ENCODE results near the gene PLCZ1. TPM values are rescaled to one million over a fixed set of nuclear protein-coding genes. Genes with fewer than 3 reads are reported as not detected.
A peak's percentile ranks its signal among the peaks of the same experiment; 100 is the strongest.

PLCZ1 gene
- polyA plus RNA-seq, 3 donors: not detected

- Histone ChIP-seq H3K27me3 (ENCODE audit: control insufficient read depth in 2 of 2, insufficient read depth in 2 of 2, low read length in 2 of 2) (no peaks in the 10 kb centered on the region), H2AFZ (ENCODE audit: insufficient read depth, low read depth, low read length, poor library complexity, severe bottlenecking) (no peak overlapping the region), H3K9me3 (replicated peaks in 1 of 2; ENCODE audit: control insufficient read depth in 1 of 2, insufficient read depth in 1 of 2, low read length in 2 of 2) (peaks cover 0 to 5% of the 10 kb centered on the region in 2 donors), H3K79me2 (ENCODE audit: insufficient read depth, low read length) (no peaks in the 10 kb centered on the region), H3K36me3 (replicated peaks in 1 of 2; ENCODE audit: control insufficient read depth in 1 of 2, insufficient read depth in 2 of 2, low read length in 2 of 2) (no peaks in the 10 kb centered on the region), H3K9ac (ENCODE audit: insufficient read depth, low read length, poor library complexity, severe bottlenecking) (no peak overlapping the region), H3K4me1 (ENCODE audit: control insufficient read depth in 1 of 2, insufficient read depth in 2 of 2, low read length in 2 of 2) (no peaks in the 10 kb centered on the region), H3K4me3 (replicated peaks in 1 of 3; ENCODE audit: low read depth in 2 of 3, low read length in 3 of 3) (no peak overlapping the region), H3K27ac (ENCODE audit: low read depth in 1 of 2, low read length in 2 of 2) (no peak overlapping the region), H4K20me1 (ENCODE audit: insufficient read depth, low read length) (no peaks in the 10 kb centered on the region), H3K4me2 (replicated peaks; ENCODE audit: extremely low read depth, low read length, poor library complexity, severe bottlenecking) (no peak overlapping the region)
- TF ChIP-seq, protein P1, sequence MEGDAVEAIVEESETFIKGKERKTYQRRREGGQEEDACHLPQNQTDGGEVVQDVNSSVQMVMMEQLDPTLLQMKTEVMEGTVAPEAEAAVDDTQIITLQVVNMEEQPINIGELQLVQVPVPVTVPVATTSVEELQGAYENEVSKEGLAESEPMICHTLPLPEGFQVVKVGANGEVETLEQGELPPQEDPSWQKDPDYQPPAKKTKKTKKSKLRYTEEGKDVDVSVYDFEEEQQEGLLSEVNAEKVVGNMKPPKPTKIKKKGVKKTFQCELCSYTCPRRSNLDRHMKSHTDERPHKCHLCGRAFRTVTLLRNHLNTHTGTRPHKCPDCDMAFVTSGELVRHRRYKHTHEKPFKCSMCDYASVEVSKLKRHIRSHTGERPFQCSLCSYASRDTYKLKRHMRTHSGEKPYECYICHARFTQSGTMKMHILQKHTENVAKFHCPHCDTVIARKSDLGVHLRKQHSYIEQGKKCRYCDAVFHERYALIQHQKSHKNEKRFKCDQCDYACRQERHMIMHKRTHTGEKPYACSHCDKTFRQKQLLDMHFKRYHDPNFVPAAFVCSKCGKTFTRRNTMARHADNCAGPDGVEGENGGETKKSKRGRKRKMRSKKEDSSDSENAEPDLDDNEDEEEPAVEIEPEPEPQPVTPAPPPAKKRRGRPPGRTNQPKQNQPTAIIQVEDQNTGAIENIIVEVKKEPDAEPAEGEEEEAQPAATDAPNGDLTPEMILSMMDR (IDR thresholded peaks at IDR 0.05): no peak
- DNase-seq: no peak
- Mint-ChIP-seq H3K9me3 (peaks cover 2 to 11% (median 4%) of the 10 kb centered on the region in 7 donors), H3K27ac (peak overlapping the region in 1 of 7 donors; percentile 1), H3K36me3 (no peaks in the 10 kb centered on the region), H3K27me3 (ENCODE audit: low read depth in 3 of 3) (no peaks in the 10 kb centered on the region), H3K4me3 (no peak overlapping the region), H3K4me1 (no peaks in the 10 kb centered on the region)
- intact Hi-C loops (cut with micrococcal nuclease): no loop called here
- no CpG with 5 or more reads among the region's 1 CpG for WGBS (ENCODE audit: insufficient coverage)
Observed at GRCh38 chr12:18706798-18707197, 31.0 kb downstream of the PLCZ1 start.

- Histone ChIP-seq H3K79me2 (ENCODE audit: insufficient read depth, low read length) (no peaks in the 10 kb centered on the region), H3K4me3 (replicated peaks in 1 of 3; ENCODE audit: low read depth in 2 of 3, low read length in 3 of 3) (no peak overlapping the region), H3K36me3 (replicated peaks in 1 of 2; ENCODE audit: control insufficient read depth in 1 of 2, insufficient read depth in 2 of 2, low read length in 2 of 2) (no peaks in the 10 kb centered on the region), H2AFZ (ENCODE audit: insufficient read depth, low read depth, low read length, poor library complexity, severe bottlenecking) (no peak overlapping the region), H3K4me2 (replicated peaks; ENCODE audit: extremely low read depth, low read length, poor library complexity, severe bottlenecking) (no peak overlapping the region), H3K27ac (ENCODE audit: low read depth in 1 of 2, low read length in 2 of 2) (no peak overlapping the region), H3K9me3 (replicated peaks in 1 of 2; ENCODE audit: control insufficient read depth in 1 of 2, insufficient read depth in 1 of 2, low read length in 2 of 2) (peaks cover 0 to 5% of the 10 kb centered on the region in 2 donors), H3K27me3 (ENCODE audit: control insufficient read depth in 2 of 2, insufficient read depth in 2 of 2, low read length in 2 of 2) (no peaks in the 10 kb centered on the region), H3K9ac (ENCODE audit: insufficient read depth, low read length, poor library complexity, severe bottlenecking) (no peak overlapping the region), H3K4me1 (ENCODE audit: control insufficient read depth in 1 of 2, insufficient read depth in 2 of 2, low read length in 2 of 2) (no peaks in the 10 kb centered on the region), H4K20me1 (ENCODE audit: insufficient read depth, low read length) (no peaks in the 10 kb centered on the region)
- H3K4me1 Mint-ChIP-seq: no peaks in the 10 kb centered on the region
- no peak for DNase-seq
- peaks cover 0 to 8% (median 3%) of the 10 kb centered on the region in 7 donors for H3K9me3 Mint-ChIP-seq
- intact Hi-C loops (cut with micrococcal nuclease): no loop called here
- 85% methylated on average over 1 of the region's 2 CpGs for WGBS (ENCODE audit: insufficient coverage)
- H3K36me3 Mint-ChIP-seq: no peaks in the 10 kb centered on the region
- TF ChIP-seq, protein P1 (IDR thresholded peaks at IDR 0.05): no peak
- no peak overlapping the region for H3K4me3 Mint-ChIP-seq
- H3K27ac Mint-ChIP-seq: no peak overlapping the region
- H3K27me3 Mint-ChIP-seq (ENCODE audit: low read depth in 3 of 3): no peaks in the 10 kb centered on the region
Observed at GRCh38 chr12:18703911-18704310, 33.9 kb downstream of the PLCZ1 start.

Data from CD14-positive monocyte (primary cell).